ENCODE measurements around the gene COG2.

The COG2 gene

GRCh38 chr1:230703679-230704385 is 61.6 kb downstream of the COG2 start:
- Histone ChIP-seq H3K27ac (ENCODE audit: poor library complexity, severe bottlenecking) (no peak overlapping the region), H3K36me3 (ENCODE audit: low read depth) (no peaks in the 10 kb centered on the region), H3K9me3 (ENCODE audit: severe bottlenecking) (no peaks in the 10 kb centered on the region), H3K27me3 (ENCODE audit: insufficient read depth, poor library complexity, severe bottlenecking) (no peaks in the 10 kb centered on the region), H3K4me3 (ENCODE audit: severe bottlenecking) (no peak overlapping the region), H3K4me1 (ENCODE audit: insufficient read depth, poor library complexity, severe bottlenecking) (no peaks in the 10 kb centered on the region)
- no peak for TF ChIP-seq CTCF (IDR thresholded peaks at IDR 0.05; ENCODE audit: poor library complexity, severe bottlenecking)
- DNase-seq (ENCODE audit: low spot score) = no peak
- ATAC-seq (ENCODE audit: low read depth) = no peak

GRCh38 chr1:230704830-230705229 is 62.5 kb downstream of the COG2 start:
- no peak for TF ChIP-seq CTCF (IDR thresholded peaks at IDR 0.05; ENCODE audit: poor library complexity, severe bottlenecking)
- H3K36me3 ChIP-seq (ENCODE audit: low read depth) = no peaks in the 10 kb centered on the region
- H3K27ac ChIP-seq (ENCODE audit: poor library complexity, severe bottlenecking) = no peak overlapping the region
- H3K4me3 ChIP-seq (ENCODE audit: severe bottlenecking) = no peak overlapping the region
- no peaks in the 10 kb centered on the region for H3K9me3 ChIP-seq (ENCODE audit: severe bottlenecking)
- DNase-seq (ENCODE audit: low spot score) (no peak), ATAC-seq (ENCODE audit: low read depth) (no peak)
- no peaks in the 10 kb centered on the region for H3K27me3 ChIP-seq (ENCODE audit: insufficient read depth, poor library complexity, severe bottlenecking)
- no peaks in the 10 kb centered on the region for H3K4me1 ChIP-seq (ENCODE audit: insufficient read depth, poor library complexity, severe bottlenecking)

- Histone ChIP-seq H3K4me3 (ENCODE audit: severe bottlenecking) (no peak overlapping the region), H3K27ac (ENCODE audit: poor library complexity, severe bottlenecking) (no peak overlapping the region), H3K9me3 (ENCODE audit: severe bottlenecking) (no peaks in the 10 kb centered on the region), H3K36me3 (ENCODE audit: low read depth) (no peaks in the 10 kb centered on the region), H3K27me3 (ENCODE audit: insufficient read depth, poor library complexity, severe bottlenecking) (no peaks in the 10 kb centered on the region), H3K4me1 (ENCODE audit: insufficient read depth, poor library complexity, severe bottlenecking) (no peaks in the 10 kb centered on the region)
- ATAC-seq (ENCODE audit: low read depth) (no peak), DNase-seq (ENCODE audit: low spot score) (no peak)
- no peak for TF ChIP-seq CTCF (IDR thresholded peaks at IDR 0.05; ENCODE audit: poor library complexity, severe bottlenecking)
These were observed 63.2 kb downstream of the COG2 start for GRCh38 chr1:230705289-230706019.

- no peak overlapping the region for H3K27ac ChIP-seq (ENCODE audit: poor library complexity, severe bottlenecking)
These were observed 63.9 kb downstream of the COG2 start for GRCh38 chr1:230706020-230706699.

More at GRCh38 chr1:230706020-230706699, 63.9 kb downstream of the COG2 start:
- no peaks in the 10 kb centered on the region for H3K27me3 ChIP-seq (ENCODE audit: insufficient read depth, poor library complexity, severe bottlenecking)
- H3K9me3 ChIP-seq (ENCODE audit: severe bottlenecking) = no peaks in the 10 kb centered on the region
- TF ChIP-seq CTCF (IDR thresholded peaks at IDR 0.05; ENCODE audit: poor library complexity, severe bottlenecking) = no peak
- DNase-seq (ENCODE audit: low spot score) (no peak), ATAC-seq (ENCODE audit: low read depth) (no peak)
- H3K4me1 ChIP-seq (ENCODE audit: insufficient read depth, poor library complexity, severe bottlenecking) = no peaks in the 10 kb centered on the region
- no peaks in the 10 kb centered on the region for H3K36me3 ChIP-seq (ENCODE audit: low read depth)
- H3K4me3 ChIP-seq (ENCODE audit: severe bottlenecking) = no peak overlapping the region
